ENCODE data around the gene DCLK2. TPM values are rescaled to one million over a fixed set of nuclear protein-coding genes. Genes with fewer than 3 reads are reported as not detected.

The DCLK2 gene
- total RNA-seq, 3 donors from 2014 or later (not counting 1 experiment from before 2014, with no cell fraction given), result 0.31 TPM; not detected in 2

DNA sequence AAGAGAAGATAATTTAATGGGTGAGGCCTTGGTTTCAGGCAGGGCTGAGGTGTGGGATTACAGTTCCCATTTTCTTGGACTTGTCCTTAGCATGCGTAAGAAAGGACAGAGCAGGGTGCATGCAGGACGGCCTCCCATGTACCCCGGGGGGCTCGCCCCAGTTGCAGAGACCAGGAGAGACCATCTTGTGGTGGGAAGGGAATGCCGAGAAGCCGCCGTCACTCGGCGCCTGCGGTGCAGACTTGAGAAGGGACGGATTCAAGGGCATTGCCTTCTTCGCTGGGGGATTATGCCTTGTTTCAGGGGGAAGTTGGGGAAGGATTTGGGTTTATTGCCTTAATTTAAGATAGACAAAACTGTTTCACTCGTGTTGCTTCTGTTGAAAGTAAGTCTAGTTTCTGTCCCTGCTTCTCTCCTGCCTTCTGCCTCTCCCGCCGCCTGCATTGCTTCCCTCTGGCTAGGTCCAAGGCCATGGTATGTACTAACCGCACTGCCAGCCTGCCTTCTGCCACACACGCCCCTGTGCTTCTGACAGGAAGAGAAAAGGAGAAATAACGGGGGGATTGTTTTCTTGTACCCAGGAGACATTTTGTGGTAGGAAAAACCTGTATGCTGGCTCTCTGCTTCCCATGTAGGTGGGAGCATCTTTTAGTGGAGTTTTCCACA lies 175.9 kb downstream of the DCLK2 start:
- no peaks in the 10 kb centered on the region for H3K36me3 ChIP-seq (ENCODE audit: control insufficient read depth, insufficient read depth, low read length)
- no peak overlapping the region for H3K27ac Mint-ChIP-seq
- H3K9me3 ChIP-seq (ENCODE audit: control insufficient read depth, insufficient read depth, low read length), result no peaks in the 10 kb centered on the region
- H3K27me3 ChIP-seq (ENCODE audit: control insufficient read depth, insufficient read depth, low read length), result no peaks in the 10 kb centered on the region
- TF ChIP-seq, protein P1, sequence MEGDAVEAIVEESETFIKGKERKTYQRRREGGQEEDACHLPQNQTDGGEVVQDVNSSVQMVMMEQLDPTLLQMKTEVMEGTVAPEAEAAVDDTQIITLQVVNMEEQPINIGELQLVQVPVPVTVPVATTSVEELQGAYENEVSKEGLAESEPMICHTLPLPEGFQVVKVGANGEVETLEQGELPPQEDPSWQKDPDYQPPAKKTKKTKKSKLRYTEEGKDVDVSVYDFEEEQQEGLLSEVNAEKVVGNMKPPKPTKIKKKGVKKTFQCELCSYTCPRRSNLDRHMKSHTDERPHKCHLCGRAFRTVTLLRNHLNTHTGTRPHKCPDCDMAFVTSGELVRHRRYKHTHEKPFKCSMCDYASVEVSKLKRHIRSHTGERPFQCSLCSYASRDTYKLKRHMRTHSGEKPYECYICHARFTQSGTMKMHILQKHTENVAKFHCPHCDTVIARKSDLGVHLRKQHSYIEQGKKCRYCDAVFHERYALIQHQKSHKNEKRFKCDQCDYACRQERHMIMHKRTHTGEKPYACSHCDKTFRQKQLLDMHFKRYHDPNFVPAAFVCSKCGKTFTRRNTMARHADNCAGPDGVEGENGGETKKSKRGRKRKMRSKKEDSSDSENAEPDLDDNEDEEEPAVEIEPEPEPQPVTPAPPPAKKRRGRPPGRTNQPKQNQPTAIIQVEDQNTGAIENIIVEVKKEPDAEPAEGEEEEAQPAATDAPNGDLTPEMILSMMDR (IDR thresholded peaks at IDR 0.05), result no peak
- no peak overlapping the region for H3K27ac ChIP-seq (ENCODE audit: low read length)
- no peak overlapping the region for H3K4me3 Mint-ChIP-seq
- no peak overlapping the region for H3K4me3 ChIP-seq (ENCODE audit: low read length)
- peaks cover 0 to 5% of the 10 kb centered on the region in 2 donors for H3K4me1 Mint-ChIP-seq
- peaks cover 4% of the 10 kb centered on the region for H3K4me1 ChIP-seq (ENCODE audit: control insufficient read depth, insufficient read depth, low read length)
- intact Hi-C loops (cut with micrococcal nuclease), result no loop called here
- WGBS (ENCODE audit: insufficient coverage), result 79% methylated on average over 18 of the region's 18 CpGs
- no peaks in the 10 kb centered on the region for H3K36me3 Mint-ChIP-seq
- DNase-seq (no peak), ATAC-seq (no peak)
- H3K27me3 Mint-ChIP-seq (ENCODE audit: low read depth in 2 of 2), result no peaks in the 10 kb centered on the region
- H3K9me3 Mint-ChIP-seq, result no peaks in the 10 kb centered on the region

DNA sequence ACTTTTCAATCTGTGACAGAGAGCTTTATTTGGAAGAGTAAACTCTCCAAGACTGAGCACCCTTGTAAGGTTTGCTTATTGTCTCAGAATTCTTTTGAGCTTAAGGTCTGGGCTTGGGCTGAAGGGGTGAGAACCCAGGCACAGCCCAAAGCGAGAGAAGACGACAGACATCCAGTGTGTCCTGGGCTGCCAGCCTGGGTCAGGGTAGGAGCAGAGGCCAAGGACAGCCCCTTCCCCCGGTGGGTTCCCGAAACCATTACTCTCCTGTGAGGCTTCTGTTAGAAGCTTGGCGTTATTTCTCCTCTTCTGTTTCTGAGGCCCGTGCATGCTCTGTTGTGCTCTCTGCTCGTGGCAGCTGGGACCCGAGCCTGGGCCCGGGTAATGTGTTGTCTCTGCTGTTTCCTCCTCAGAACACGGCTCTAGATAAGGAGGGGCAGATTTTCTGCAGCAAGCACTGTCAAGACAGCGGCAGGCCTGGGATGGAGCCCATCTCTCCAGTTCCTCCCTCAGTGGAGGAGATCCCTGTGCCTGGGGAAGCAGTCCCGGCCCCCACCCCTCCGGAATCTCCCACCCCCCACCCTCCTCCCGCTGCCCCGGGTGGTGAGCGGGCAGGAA lies 177.5 kb downstream of the DCLK2 start:
- no peak for DNase-seq
- Histone ChIP-seq H3K27ac (ENCODE audit: low read length) (no peak overlapping the region), H3K4me3 (ENCODE audit: low read length) (no peak overlapping the region), H3K36me3 (ENCODE audit: control insufficient read depth, insufficient read depth, low read length) (no peaks in the 10 kb centered on the region), H3K27me3 (ENCODE audit: control insufficient read depth, insufficient read depth, low read length) (no peaks in the 10 kb centered on the region), H3K4me1 (ENCODE audit: control insufficient read depth, insufficient read depth, low read length) (no peaks in the 10 kb centered on the region), H3K9me3 (ENCODE audit: control insufficient read depth, insufficient read depth, low read length) (no peaks in the 10 kb centered on the region)
- TF ChIP-seq, protein P1 (IDR thresholded peaks at IDR 0.05), result no peak
- Mint-ChIP-seq H3K27me3 (ENCODE audit: low read depth in 2 of 2) (no peaks in the 10 kb centered on the region), H3K9me3 (no peaks in the 10 kb centered on the region), H3K27ac (no peak overlapping the region), H3K4me3 (no peak overlapping the region), H3K36me3 (no peaks in the 10 kb centered on the region), H3K4me1 (peaks cover 0 to 5% of the 10 kb centered on the region in 2 donors)
- WGBS (ENCODE audit: insufficient coverage), result 97% methylated on average over 15 of the region's 16 CpGs
- ATAC-seq, result no peak
- intact Hi-C loops (cut with micrococcal nuclease), result no loop called here

DNA sequence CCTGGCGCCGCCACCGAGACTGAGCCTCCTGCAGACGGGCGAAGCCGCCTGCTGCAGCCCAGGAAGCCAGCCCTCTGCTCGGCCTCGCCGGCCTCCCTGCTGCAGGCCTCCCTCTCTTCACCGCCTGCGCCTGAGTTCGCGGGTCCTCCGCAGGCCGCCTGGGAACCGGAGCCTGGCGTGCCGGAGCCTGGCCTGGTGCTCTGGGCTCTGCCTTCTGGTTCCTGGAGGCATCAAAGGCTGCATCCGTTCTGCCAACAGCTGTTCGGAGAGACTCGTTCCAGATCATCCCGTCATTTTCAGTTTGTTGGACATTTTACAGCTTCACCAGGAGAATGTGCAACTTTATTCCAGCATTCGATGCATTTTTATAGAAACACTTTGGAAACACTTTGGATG lies 178.0 kb downstream of the DCLK2 start:
- Histone ChIP-seq H3K27me3 (ENCODE audit: control insufficient read depth, insufficient read depth, low read length) (no peaks in the 10 kb centered on the region), H3K4me1 (ENCODE audit: control insufficient read depth, insufficient read depth, low read length) (no peaks in the 10 kb centered on the region), H3K9me3 (ENCODE audit: control insufficient read depth, insufficient read depth, low read length) (no peaks in the 10 kb centered on the region), H3K4me3 (ENCODE audit: low read length) (no peak overlapping the region), H3K27ac (ENCODE audit: low read length) (no peak overlapping the region), H3K36me3 (ENCODE audit: control insufficient read depth, insufficient read depth, low read length) (no peaks in the 10 kb centered on the region)
- 97% methylated on average over 23 of the region's 23 CpGs for WGBS (ENCODE audit: insufficient coverage)
- TF ChIP-seq, protein P1 (IDR thresholded peaks at IDR 0.05), result no peak
- no peaks in the 10 kb centered on the region for H3K27me3 Mint-ChIP-seq (ENCODE audit: low read depth in 2 of 2)
- no peak overlapping the region for H3K27ac Mint-ChIP-seq
- H3K36me3 Mint-ChIP-seq, result no peaks in the 10 kb centered on the region
- intact Hi-C loops (cut with micrococcal nuclease), result no loop called here
- DNase-seq (no peak), ATAC-seq (no peak)
- H3K4me1 Mint-ChIP-seq, result peaks cover 0 to 5% of the 10 kb centered on the region in 2 donors
- no peaks in the 10 kb centered on the region for H3K9me3 Mint-ChIP-seq
- H3K4me3 Mint-ChIP-seq, result no peak overlapping the region
